Activated CD4-positive, alpha-beta T cell treated with anti-CD3 and anti-CD28 coated beads, Interleukin-2, amount 50 U/mL, for 16 hours (primary cell): Measurements from ENCODE around the gene C19orf53.

Experiments used
- DNase-seq: peaks from one replicate; pipeline ENCODE4 v3.0.0-alpha.2; 2020

C19orf53 gene

DNA sequence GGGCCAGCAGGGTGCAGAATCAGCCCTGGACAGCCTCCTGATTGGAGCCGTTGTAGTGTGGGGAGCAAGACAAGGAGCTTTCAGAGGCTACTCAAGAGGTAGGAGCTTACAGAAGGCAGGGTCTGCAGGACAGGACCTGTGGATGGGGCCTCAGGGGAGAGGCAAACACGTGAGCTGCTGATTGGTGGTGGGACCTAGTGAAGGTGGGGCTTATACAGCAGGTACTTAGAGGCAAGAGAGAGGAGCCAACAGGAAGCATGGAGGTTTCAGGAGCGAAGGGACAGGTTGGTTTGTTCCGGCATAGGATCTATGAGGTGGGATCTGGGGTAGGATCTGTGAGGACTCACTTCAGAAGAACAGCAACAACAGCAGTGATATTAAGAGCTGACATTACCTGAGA lies 53.4 kb downstream of the C19orf53 start:
- DNase-seq, result no peak
